Adipose tissue (tissue), 3 donors: Measurements from ENCODE around the gene FTL. TPM values are rescaled to one million over a fixed set of nuclear protein-coding genes. Genes with fewer than 3 reads are reported as not detected.

Source experiments
- H3K27ac ChIP-seq: one replicate; pipeline ENCODE4 v1.5.1; 2013; ENCODE audit warnings: low read depth, low read length
- WGBS, 3 donors: extraction: QIAGEN DNeasy Blood & Tissue Kit; methylation state at CpG; one replicate each; pipeline ENCODE4 v1.1.7; 2013; 5-methylcytosine and 5-hydroxymethylcytosine counted together
- polyA plus RNA-seq, 3 donors: library from polyadenylated mRNA; stranded (reverse); fragments of 200-250 nt; gene quantifications; one replicate each; pipeline ENCODE4 v1.2.3, GENCODE V29; 2013
- donor health status: healthy with polysubstance abuse.
- donor health status: Bipolar disorder and iron deficiency.
- donor health status: healthy.

Gene FTL
- polyA plus RNA-seq, 3 donors: 1,172 to 18,296 (median 6,752) TPM

DNA sequence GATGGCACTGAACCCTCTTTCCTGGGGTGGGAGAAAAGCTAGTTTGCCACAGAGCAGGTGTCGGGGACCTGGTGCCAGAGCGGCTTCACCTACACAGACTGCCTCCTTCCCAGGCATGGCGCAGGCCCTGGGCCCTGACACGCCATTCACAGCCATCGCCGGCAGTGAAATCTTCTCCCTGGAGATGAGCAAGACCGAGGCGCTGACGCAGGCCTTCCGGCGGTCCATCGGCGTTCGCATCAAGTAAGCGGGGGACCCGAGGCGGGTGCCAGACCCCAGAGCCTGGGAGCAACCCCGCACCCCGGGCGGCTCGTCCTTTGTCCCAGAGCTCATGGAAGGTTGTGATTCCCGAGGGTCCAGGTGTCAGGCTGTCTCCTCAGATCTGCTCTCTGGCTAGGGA, 41.8 kb downstream of the FTL start:
- WGBS, 3 donors: 94 to 97% (median 97%) methylated on average over 22 of the region's 22 CpGs
- no peak overlapping the region for H3K27ac ChIP-seq

GRCh38 chr19:49009828-49010227, 44.7 kb downstream of the FTL start:
- WGBS, 3 donors: 93 to 97% (median 97%) methylated on average over 18 of the region's 18 CpGs
- H3K27ac ChIP-seq: no peak overlapping the region

GRCh38 chr19:49010453-49010852, 45.3 kb downstream of the FTL start:
- WGBS, 3 donors: 91 to 96% (median 91%) methylated on average over 15 to 18 of the region's 18 CpGs
- no peak overlapping the region for H3K27ac ChIP-seq

GRCh38 chr19:49011194-49011593, 46.1 kb downstream of the FTL start:
- WGBS, 3 donors: 86 to 94% (median 89%) methylated on average over 17 of the region's 17 CpGs
- no peak overlapping the region for H3K27ac ChIP-seq

DNA sequence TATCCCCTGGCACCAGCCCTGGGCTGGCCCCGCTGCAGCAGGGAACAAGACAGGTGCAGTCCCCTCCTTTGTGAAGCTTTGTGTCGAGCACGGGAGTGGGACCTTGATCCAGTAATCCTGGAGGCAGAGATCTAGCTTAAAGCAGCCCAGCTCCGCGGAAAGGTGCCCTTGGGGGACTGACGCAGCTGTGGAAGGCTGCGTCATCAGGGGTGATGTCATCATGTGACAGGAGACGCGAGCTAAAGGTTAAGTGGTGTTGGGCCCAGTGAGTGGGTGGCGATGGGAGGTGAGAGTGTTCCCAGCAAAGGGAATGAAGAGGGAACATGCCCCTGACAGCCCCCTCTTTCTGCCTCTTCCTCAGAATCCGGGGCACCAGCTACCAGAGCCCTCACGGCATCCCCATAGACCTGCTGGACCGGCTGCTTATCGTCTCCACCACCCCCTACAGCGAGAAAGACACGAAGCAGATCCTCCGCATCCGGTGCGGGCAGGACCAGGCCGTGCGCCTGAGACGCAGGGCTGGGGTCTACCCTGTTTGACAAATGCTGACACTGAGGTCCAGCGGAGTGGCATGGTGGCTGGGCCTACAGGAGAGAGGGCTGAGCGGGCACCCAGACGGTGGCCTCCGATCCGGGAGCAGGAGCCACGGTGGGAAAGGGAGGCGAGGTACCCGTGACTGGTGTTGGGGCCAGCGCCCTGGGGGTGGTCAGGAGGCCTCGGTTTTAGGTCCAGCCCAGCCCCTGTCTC, 49.2 kb downstream of the FTL start:
- WGBS, 3 donors: 88 to 94% (median 91%) methylated on average over 27 to 32 of the region's 32 CpGs
- H3K27ac ChIP-seq: no peak overlapping the region

DNA sequence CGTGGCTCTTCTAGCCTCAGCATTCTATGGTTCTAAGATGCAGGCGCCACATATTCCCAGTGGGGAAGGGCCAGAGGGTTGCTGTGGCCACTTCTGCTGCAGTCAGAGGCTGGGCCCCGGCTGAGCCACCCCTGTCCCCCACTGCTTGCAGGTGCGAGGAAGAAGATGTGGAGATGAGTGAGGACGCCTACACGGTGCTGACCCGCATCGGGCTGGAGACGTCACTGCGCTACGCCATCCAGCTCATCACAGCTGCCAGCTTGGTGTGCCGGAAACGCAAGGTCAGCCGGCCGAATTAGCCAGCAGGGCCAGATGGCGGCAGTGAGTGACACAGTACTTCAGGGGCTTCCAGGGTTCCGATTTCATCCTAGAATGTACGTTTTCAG, 49.8 kb downstream of the FTL start:
- H3K27ac ChIP-seq: no peak overlapping the region
- WGBS, 3 donors: 90 to 92% (median 92%) methylated on average over 18 of the region's 18 CpGs

- no peak overlapping the region for H3K27ac ChIP-seq
- 93 to 96% (median 94%) methylated on average over 21 to 26 of the region's 29 CpGs for WGBS, 3 donors
These were observed 51.1 kb downstream of the FTL start for GRCh38 chr19:49016067-49016839.

Other genes with a start within 250 kb of the FTL start
- gene MAMSTR, start 245.6 kb upstream of the FTL start, polyA plus RNA-seq: 1 to 10 TPM in 2 of 3 donors, under 1 TPM in 1; 0.86 to 2.2 (median 1.3) TPM
- gene RASIP1, start 224.7 kb upstream of the FTL start, polyA plus RNA-seq: 10 to 100 TPM in 2 of 3 donors, 1 to 10 TPM in 1; 8.9 to 58.3 (median 34.8) TPM
- gene IZUMO1, start 218.4 kb upstream of the FTL start, polyA plus RNA-seq: 1 to 10 TPM in 1 of 3 donors, under 1 TPM in 2; 0.66 to 1.6 (median 0.68) TPM
- 1 to 10 TPM; 2.7 to 4.8 (median 3.5) TPM for gene FUT1, start 212.7 kb upstream of the FTL start, polyA plus RNA-seq
- not detected for gene FGF21, start 209.8 kb upstream of the FTL start, polyA plus RNA-seq
- 10 to 100 TPM; 44.9 to 58.9 (median 47.6) TPM for gene BCAT2, start 154.3 kb upstream of the FTL start, polyA plus RNA-seq
- gene HSD17B14, start 128.8 kb upstream of the FTL start, polyA plus RNA-seq: 10 to 100 TPM in 1 of 3 donors, 1 to 10 TPM in 2; 1.9 to 10.7 (median 4.6) TPM
- 100 to 1,000 TPM in 1 of 3 donors, 10 to 100 TPM in 1, 1 to 10 TPM in 1; 7.3 to 127 (median 20.6) TPM for gene PLEKHA4, start 96.7 kb upstream of the FTL start, polyA plus RNA-seq
- gene PPP1R15A, start 92.9 kb upstream of the FTL start, polyA plus RNA-seq: 100 to 1,000 TPM in 2 of 3 donors, 10 to 100 TPM in 1; 18.7 to 240 (median 197) TPM
- under 1 TPM in 2 of 3 donors, not detected in 1; 0.08 to 0.09 TPM for gene TULP2, start 66.6 kb upstream of the FTL start, polyA plus RNA-seq
- 100 to 1,000 TPM; 117 to 394 (median 178) TPM for gene NUCB1, start 65.0 kb upstream of the FTL start, polyA plus RNA-seq
- gene DHDH, start 31.6 kb upstream of the FTL start, polyA plus RNA-seq: under 1 TPM in 1 of 3 donors, not detected in 2; 0.30 TPM
- gene BAX, start 10.4 kb upstream of the FTL start, polyA plus RNA-seq: 10 to 100 TPM; 24.4 to 71.2 (median 39.9) TPM
- gene GYS1, start 28.0 kb downstream of the FTL start, polyA plus RNA-seq: 10 to 100 TPM; 20.1 to 73.8 (median 31.2) TPM
- 10 to 100 TPM; 44.6 to 65.0 (median 50.0) TPM for gene RUVBL2, start 28.6 kb downstream of the FTL start, polyA plus RNA-seq
- under 1 TPM in 2 of 3 donors, not detected in 1; 0.36 to 0.62 TPM for gene LHB, start 51.8 kb downstream of the FTL start, polyA plus RNA-seq
- gene CGB3, start 59.0 kb downstream of the FTL start, polyA plus RNA-seq: not detected
- not detected for gene CGB2, start 66.6 kb downstream of the FTL start, polyA plus RNA-seq
- not detected for gene CGB1, start 71.6 kb downstream of the FTL start, polyA plus RNA-seq
- gene CGB5, start 78.5 kb downstream of the FTL start, polyA plus RNA-seq: 1 to 10 TPM in 1 of 3 donors, not detected in 2; 1.1 TPM
- not detected for gene CGB8, start 83.8 kb downstream of the FTL start, polyA plus RNA-seq
- gene CGB7, start 92.4 kb downstream of the FTL start, polyA plus RNA-seq: 1 to 10 TPM in 1 of 3 donors, under 1 TPM in 1, not detected in 1; 0.12 to 1.0 TPM
- under 1 TPM in 1 of 3 donors, not detected in 2; 0.09 TPM for gene NTF4, start 99.5 kb downstream of the FTL start, polyA plus RNA-seq
- under 1 TPM in 1 of 3 donors, not detected in 2; 0.03 TPM for gene KCNA7, start 107.4 kb downstream of the FTL start, polyA plus RNA-seq
- 100 to 1,000 TPM; 170 to 188 (median 186) TPM for gene SNRNP70, start 120.1 kb downstream of the FTL start, polyA plus RNA-seq
- gene LIN7B, start 149.1 kb downstream of the FTL start, polyA plus RNA-seq: 10 to 100 TPM in 1 of 3 donors, 1 to 10 TPM in 2; 4.3 to 12.9 (median 6.6) TPM
- 1 to 10 TPM in 2 of 3 donors, not detected in 1; 1.5 to 5.1 TPM for gene C19orf73, start 153.8 kb downstream of the FTL start, polyA plus RNA-seq
- gene PPFIA3, start 154.2 kb downstream of the FTL start, polyA plus RNA-seq: 10 to 100 TPM in 1 of 3 donors, 1 to 10 TPM in 2; 8.5 to 20.1 (median 8.9) TPM
- 1 to 10 TPM in 2 of 3 donors, under 1 TPM in 1; 0.89 to 2.8 (median 1.3) TPM for gene HRC, start 190.1 kb downstream of the FTL start, polyA plus RNA-seq
- 10 to 100 TPM in 2 of 3 donors, 1 to 10 TPM in 1; 8.5 to 45.9 (median 11.9) TPM for gene TRPM4, start 192.5 kb downstream of the FTL start, polyA plus RNA-seq